K562 (cell line): ENCODE data around the gene GRPEL2. TPM values are rescaled to one million over a fixed set of nuclear protein-coding genes. Genes with fewer than 3 reads are reported as not detected.

Source experiments
- CBX8 ChIP-seq: fragments of 200-600 bp; sonication (generic); IDR thresholded peaks from 2 replicates; pipeline ENCODE4 v1.6.1; 2012; ENCODE audit warnings: borderline replicate concordance, mixed run types, low read depth, mild to moderate bottlenecking, moderate library complexity, mixed read lengths, low read length, control low read depth, inconsistent platforms; ENCODE audit not compliant: poor library complexity, severe bottlenecking; ENCODE audit errors: extremely low read depth
- EGR1 ChIP-seq: fragments of 450-650 bp; conservative IDR thresholded peaks from 2 replicates; pipeline ENCODE4 v1.6.1; 2017; ENCODE audit warnings: mild to moderate bottlenecking
- ESRRA ChIP-seq: fragments of 450-650 bp; IDR thresholded peaks from 2 replicates; pipeline ENCODE4 v1.6.1; 2014; ENCODE audit warnings: low read depth, mild to moderate bottlenecking, moderate library complexity, borderline replicate concordance
- HDAC8 ChIP-seq: fragments of 450-650 bp; IDR thresholded peaks from 2 replicates; pipeline ENCODE4 v1.6.1; 2016; ENCODE audit warnings: mild to moderate bottlenecking, missing genetic modification characterization, moderate library complexity, missing compliant biosample characterization
- RBM34 ChIP-seq: fragments of 200-400 bp; formaldehyde crosslinking; IDR thresholded peaks from 2 replicates; pipeline ENCODE4 v1.6.1; 2018; ENCODE audit warnings: low read length, borderline replicate concordance; ENCODE audit not compliant: insufficient read depth
- REST ChIP-seq, 2 experiments: fragments of 450-650 bp; formaldehyde crosslinking in 1 of 2; IDR thresholded peaks; 2 replicates each; pipeline versions ENCODE4 v1.4.0 to v1.6.1; 2014 to 2020; ENCODE audit warnings: mild to moderate bottlenecking in 2 of 2, borderline replicate concordance in 1 of 2, low read depth in 1 of 2
- SMC3 ChIP-seq: conservative IDR thresholded peaks from 2 replicates; pipeline ENCODE4 v1.6.1; 2011; ENCODE audit warnings: low read depth, low read length, improper control_type of control experiment; ENCODE audit not compliant: insufficient read depth
- TBL1XR1 ChIP-seq, 2 experiments: IDR thresholded peaks; 2 replicates each; pipeline ENCODE4 v1.6.1; 2012; ENCODE audit warnings: improper control_type of control experiment in 2 of 2, low read length in 2 of 2, mild to moderate bottlenecking in 1 of 2
- ZKSCAN1 ChIP-seq: fragments of 150-350 bp; IDR thresholded peaks from 2 replicates; pipeline ENCODE4 v1.6.1; 2016; ENCODE audit warnings: low read depth, low read length
- ZNF586 ChIP-seq: fragments of 450-650 bp; formaldehyde crosslinking; conservative IDR thresholded peaks from 2 replicates; pipeline ENCODE4 v1.4.0; 2020; ENCODE audit warnings: mild to moderate bottlenecking, moderate library complexity
- polyA plus RNA-seq, 8 experiments: library from polyadenylated mRNA; depleted of rRNA in 4 of 8; stranded (reverse) in 5 of 8; unstranded in 3 of 8; fragments of >200 nt; fragmentation: Nextera tagmentation in 2 of 8; fragmentation: Illumina TruSeq in 1 of 8; extraction: Ambion mirVana in 2 of 8; extraction: Trizol in 1 of 8; gene quantifications; 2 replicates each; pipeline versions ENCODE4 v1.2.1 to v1.2.3, GENCODE V29; 2011 to 2014; ENCODE audit warnings: inconsistent platforms in 1 of 8, missing spikeins in 1 of 8
- total RNA-seq, 7 experiments: library from RNA; depleted of rRNA in 6 of 7; stranded (reverse); fragments of >200 nt in 6 of 7; fragmentation: Illumina TruSeq in 2 of 7; extraction: Trizol in 2 of 7; gene quantifications; 2 replicates each; pipeline versions ENCODE4 v1.2.1 to v1.2.3, GENCODE V29; 2011 to 2021; ENCODE audit warnings: low replicate concordance in 1 of 7
- TF ChIP-seq, protein P1 (sequence below): sonication (generic); formaldehyde crosslinking; IDR thresholded peaks from 2 replicates; pipeline ENCODE4 v1.8.0; 2022; ENCODE audit warnings: mild to moderate bottlenecking, missing genetic modification reagents
- TF ChIP-seq, protein P2 (sequence below): fragments of 450-650 bp; IDR thresholded peaks from 2 replicates; pipeline ENCODE4 v1.6.1; 2016

GRPEL2 gene
- total and polyA plus RNA-seq, 9 of the 15 experiments (the other 6 are each of a cell fraction or from before 2014, with no cell fraction given): 11.2 to 40.5 (median 25.8) TPM

- TF ChIP-seq REST (IDR thresholded peaks at IDR 0.05; ENCODE audit: borderline replicate concordance) (peak; percentile 78), REST (CRISPR knock-in tag; IDR thresholded peaks at IDR 0.05; ENCODE audit: low read depth) (no peak), CBX8 (no peak), SMC3 (peak; percentile 83), HDAC8 (tag) (no peak), ESRRA (peak; percentile 75), RBM34 (no peak), TBL1XR1 (IDR thresholded peaks at IDR 0.05; ENCODE audit: low read length in 2 of 2) (0 out of 4 replicates have a peak, but pooled peaks of 1 of the 2 experiments have one; percentile 17), ZNF586 (no peak), ZKSCAN1 (0 out of 2 replicates have a peak, but pooled peaks have one; percentile 21), EGR1 (0 out of 2 replicates have a peak, but pooled peaks have one; percentile 26)
- TF ChIP-seq, protein P1, sequence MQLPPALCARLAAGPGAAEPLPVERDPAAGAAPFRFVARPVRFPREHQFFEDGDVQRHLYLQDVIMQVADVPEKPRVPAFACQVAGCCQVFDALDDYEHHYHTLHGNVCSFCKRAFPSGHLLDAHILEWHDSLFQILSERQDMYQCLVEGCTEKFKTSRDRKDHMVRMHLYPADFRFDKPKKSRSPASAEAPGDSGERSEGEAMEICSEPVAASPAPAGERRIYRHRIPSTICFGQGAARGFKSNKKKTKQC (CRISPR knock-in tag): 0 out of 2 replicates have a peak, but pooled peaks have one; percentile 4
- TF ChIP-seq, protein P2, sequence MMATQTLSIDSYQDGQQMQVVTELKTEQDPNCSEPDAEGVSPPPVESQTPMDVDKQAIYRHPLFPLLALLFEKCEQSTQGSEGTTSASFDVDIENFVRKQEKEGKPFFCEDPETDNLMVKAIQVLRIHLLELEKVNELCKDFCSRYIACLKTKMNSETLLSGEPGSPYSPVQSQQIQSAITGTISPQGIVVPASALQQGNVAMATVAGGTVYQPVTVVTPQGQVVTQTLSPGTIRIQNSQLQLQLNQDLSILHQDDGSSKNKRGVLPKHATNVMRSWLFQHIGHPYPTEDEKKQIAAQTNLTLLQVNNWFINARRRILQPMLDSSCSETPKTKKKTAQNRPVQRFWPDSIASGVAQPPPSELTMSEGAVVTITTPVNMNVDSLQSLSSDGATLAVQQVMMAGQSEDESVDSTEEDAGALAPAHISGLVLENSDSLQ: peak; percentile 92
Observed at GRCh38 chr5:149367249-149367971, 22.1 kb downstream of the GRPEL2 start (continued).
